ENCODE results near the gene LPAR1.

Gene LPAR1

DNA sequence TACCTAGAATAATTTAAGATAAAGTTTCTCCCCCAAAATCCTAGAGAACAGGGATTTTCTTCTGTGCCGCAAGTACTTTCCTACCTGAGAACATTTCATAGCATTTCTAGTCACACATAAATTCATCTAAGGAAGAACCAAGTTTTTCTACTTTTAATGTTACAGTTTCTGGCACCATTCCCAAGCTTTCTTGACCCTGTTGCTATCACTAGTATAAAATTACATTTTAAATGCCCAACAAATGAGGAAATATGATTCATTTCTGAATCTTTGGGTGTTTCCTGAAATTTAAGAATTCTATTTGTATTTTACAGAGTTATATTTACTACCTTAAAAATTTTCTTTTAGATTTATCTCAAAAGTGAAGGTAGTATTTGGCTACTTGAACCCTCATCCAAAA lies 137.8 kb downstream of the LPAR1 start:
- no peak overlapping the region for H3K27ac ChIP-seq
- TF ChIP-seq, protein P1, sequence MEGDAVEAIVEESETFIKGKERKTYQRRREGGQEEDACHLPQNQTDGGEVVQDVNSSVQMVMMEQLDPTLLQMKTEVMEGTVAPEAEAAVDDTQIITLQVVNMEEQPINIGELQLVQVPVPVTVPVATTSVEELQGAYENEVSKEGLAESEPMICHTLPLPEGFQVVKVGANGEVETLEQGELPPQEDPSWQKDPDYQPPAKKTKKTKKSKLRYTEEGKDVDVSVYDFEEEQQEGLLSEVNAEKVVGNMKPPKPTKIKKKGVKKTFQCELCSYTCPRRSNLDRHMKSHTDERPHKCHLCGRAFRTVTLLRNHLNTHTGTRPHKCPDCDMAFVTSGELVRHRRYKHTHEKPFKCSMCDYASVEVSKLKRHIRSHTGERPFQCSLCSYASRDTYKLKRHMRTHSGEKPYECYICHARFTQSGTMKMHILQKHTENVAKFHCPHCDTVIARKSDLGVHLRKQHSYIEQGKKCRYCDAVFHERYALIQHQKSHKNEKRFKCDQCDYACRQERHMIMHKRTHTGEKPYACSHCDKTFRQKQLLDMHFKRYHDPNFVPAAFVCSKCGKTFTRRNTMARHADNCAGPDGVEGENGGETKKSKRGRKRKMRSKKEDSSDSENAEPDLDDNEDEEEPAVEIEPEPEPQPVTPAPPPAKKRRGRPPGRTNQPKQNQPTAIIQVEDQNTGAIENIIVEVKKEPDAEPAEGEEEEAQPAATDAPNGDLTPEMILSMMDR (conservative IDR thresholded peaks at IDR 0.05) = no peak

DNA sequence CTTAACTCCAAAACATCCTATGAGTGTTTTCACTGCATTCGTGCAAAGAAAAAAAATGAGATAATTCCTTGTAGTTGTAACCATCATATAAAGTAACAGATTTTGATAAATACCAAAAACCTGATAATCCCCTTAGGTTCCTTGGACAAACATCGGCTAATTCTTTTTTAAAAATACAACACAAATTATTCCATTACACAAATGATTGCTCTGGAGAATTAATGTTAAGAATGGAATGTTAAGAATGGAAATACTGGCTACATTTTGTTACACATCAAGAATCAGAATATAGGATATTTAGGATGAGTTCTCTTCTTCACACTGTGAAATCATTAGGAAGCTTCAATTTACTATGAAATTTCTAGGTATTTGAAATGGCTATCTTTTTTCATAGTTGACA lies 139.4 kb downstream of the LPAR1 start:
- H3K27ac ChIP-seq = no peak overlapping the region
- TF ChIP-seq, protein P1 (conservative IDR thresholded peaks at IDR 0.05) = no peak

DNA sequence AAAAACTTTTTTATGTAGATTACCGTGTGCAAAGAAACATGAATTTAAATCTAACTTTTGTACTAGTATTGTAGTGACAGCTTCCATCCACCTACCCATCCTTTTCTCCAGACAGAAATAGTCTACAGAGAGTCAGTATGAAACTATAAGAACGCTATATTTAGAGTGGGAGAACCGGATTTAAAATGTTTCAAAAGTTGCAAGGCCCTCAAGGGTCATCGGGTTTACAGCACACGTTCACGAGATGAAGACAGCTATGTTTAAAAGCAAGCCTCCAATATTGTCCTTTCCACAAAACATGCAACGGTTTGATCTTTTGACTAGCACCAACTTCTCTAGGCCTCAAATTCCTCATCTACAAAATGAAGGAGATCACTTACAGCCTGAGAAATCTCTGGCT lies 139.9 kb downstream of the LPAR1 start:
- TF ChIP-seq, protein P1 (conservative IDR thresholded peaks at IDR 0.05) = no peak
- no peak overlapping the region for H3K27ac ChIP-seq

DNA sequence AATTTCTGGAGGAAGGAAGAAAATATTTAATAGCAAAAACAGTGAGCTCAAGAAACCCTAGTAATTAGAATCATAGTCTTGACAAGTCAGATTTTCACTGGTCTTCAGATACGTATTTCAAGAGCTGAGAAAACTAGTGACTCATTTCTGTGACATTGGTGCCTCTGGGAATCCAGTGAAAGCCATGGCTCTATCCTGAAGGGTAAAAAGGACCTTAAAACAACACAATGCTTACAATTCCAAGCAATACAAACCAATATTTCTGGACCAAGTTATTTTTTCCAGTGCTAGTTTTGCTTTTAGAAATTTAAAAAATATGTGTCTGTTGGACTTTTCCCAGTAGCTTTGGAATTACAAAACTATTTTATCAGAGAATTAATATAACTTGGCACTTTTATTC lies 140.3 kb downstream of the LPAR1 start:
- TF ChIP-seq, protein P1 (conservative IDR thresholded peaks at IDR 0.05) = no peak
- H3K27ac ChIP-seq = no peak overlapping the region

DNA sequence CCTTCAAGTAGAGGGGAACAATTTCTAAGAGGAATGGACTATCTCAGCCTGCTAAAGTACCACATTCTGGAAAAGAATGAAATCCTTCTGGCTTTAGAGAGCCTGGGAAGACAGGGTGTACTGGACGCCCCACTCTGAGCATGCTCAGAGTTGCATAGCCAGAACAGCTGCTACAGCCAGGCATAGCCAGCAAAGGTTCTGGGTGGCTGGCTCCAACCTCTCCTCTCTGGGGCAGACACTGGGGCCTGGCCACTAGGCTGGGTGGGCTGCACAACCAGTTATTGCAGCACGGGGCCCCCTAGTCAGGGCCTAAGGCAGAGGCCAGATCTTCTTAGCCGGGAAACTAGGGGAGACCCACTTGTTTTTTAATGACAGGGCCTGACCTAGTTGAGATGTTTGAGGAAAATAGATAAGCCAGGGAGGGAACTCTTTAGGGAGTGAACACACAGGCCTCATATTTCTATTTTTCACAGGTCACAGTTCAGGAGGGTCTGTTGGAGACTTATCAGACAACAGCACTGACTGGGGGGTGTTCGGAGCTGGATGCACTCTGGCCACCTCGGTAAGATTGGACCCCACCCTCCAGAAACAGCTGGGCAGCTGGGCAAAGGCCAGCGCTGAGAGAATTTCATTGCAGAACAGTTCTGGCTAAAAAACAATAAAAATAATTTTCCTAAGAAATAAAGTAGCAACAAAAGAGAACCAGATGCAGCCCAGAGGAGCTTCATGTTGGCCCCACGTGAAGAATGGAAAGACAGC lies 142.9 kb downstream of the LPAR1 start:
- TF ChIP-seq, protein P1 (conservative IDR thresholded peaks at IDR 0.05) = no peak
- H3K27ac ChIP-seq = no peak overlapping the region

DNA sequence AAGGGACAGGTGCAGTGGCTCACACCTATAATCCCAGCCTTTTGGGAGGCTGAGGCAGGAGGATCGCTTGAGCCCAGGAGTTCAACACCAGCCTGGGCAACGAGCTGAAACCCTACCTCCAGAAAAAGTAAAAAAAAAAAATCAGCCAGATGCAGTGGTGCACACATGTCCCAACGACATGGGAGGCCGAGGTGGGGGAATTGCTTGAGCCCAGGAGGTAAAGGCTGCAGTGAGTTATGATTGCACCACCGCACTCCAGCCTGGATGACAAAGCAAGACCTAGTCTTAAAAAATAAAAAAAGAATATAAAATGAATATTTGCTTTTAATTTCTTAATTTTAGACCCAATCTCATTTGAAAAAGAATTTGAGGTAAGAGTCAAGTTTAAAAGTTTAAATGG lies 143.5 kb downstream of the LPAR1 start:
- TF ChIP-seq, protein P1 (conservative IDR thresholded peaks at IDR 0.05) = no peak
- no peak overlapping the region for H3K27ac ChIP-seq

DNA sequence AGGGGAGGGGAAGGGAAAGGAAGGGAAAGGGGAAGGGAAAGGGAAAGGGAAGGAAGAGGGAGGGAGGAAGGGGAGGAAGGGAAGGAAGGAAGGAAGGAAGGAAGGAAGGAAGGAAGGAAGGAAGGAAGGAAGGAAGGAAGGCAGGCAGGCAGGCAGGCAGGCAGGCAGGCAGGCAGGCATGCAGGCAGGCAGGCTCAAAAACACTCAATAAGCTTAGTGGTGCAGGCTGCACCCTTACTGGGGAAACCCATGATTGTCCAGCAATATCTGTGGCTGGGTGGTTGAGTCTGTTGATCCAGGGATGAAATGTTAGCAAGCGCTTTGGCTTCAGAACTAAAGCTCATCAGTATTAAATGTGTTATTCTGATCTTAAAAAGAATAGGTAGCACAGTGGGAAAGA lies 145.6 kb downstream of the LPAR1 start:
- H3K27ac ChIP-seq = no peak overlapping the region
- TF ChIP-seq, protein P1 (conservative IDR thresholded peaks at IDR 0.05) = no peak
